OCI-LY3 (cell line): ENCODE data around the gene TFDP1.

ENCODE experiments used
- EZH2phosphoT487 ChIP-seq: fragments of 200-600 bp; shearing (Covaris generic); IDR thresholded peaks from 2 replicates; pipeline ENCODE4 v1.6.1; 2018; ENCODE audit warnings: antibody characterized with exemption, mixed run types, low read depth
- TF ChIP-seq, protein P1 (sequence below): fragments of 200-600, 300-600 bp; sonication (generic); IDR thresholded peaks from 2 replicates; pipeline ENCODE4 v1.5.1; 2014; ENCODE audit warnings: antibody characterized with exemption, low read length, low read depth

DNA sequence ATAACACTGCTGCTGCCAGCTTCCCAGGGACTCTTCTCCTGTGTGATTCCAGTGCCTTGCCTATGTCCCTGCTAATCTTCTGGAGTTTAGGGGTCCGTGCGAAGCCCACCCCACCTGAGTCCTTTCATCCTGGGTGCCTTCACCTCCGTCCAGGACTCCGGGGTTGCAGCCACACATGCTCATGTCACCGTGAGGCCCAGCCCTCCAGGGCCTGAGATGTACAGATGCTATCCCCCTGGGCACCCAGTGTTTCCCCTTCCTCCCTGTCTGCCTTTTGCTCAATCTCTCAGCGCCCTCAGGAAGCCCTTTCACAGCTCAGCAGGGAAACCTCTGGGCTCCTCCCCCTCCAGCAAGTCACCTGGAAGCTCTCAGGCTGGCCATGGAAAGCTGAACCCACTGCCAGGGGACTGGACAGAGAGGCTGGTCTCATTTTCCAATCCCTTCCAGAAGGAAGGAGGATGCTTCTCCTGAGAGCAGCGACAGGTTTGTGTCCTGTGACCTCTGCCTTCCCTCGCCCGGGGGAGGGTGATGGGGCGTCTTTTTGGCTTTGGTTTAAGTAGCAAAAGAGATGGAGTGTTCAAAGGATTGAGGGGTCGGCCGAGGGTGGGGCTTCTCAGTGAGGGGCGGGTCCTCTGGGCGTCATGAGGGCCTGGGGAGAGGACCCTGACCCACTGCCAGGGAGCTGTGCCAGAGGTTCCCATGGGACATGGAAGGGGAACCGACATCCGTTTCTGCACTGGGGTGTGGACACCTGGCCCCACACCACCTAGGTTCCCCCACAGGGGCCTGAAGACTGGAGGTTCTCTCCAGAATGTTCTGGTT, 30.8 kb upstream of the TFDP1 start:
- TF ChIP-seq, protein P1, sequence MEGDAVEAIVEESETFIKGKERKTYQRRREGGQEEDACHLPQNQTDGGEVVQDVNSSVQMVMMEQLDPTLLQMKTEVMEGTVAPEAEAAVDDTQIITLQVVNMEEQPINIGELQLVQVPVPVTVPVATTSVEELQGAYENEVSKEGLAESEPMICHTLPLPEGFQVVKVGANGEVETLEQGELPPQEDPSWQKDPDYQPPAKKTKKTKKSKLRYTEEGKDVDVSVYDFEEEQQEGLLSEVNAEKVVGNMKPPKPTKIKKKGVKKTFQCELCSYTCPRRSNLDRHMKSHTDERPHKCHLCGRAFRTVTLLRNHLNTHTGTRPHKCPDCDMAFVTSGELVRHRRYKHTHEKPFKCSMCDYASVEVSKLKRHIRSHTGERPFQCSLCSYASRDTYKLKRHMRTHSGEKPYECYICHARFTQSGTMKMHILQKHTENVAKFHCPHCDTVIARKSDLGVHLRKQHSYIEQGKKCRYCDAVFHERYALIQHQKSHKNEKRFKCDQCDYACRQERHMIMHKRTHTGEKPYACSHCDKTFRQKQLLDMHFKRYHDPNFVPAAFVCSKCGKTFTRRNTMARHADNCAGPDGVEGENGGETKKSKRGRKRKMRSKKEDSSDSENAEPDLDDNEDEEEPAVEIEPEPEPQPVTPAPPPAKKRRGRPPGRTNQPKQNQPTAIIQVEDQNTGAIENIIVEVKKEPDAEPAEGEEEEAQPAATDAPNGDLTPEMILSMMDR: no peak
- no peak for TF ChIP-seq EZH2phosphoT487
